ENCODE measurements around the gene NT5DC1. TPM values are rescaled to one million over a fixed set of nuclear protein-coding genes. Genes with fewer than 3 reads are reported as not detected.

NT5DC1 gene
- total RNA-seq, 2 donors from 2014 or later = 5.6 to 10.9 TPM

- TF ChIP-seq CTCF (IDR thresholded peaks at IDR 0.05) (no peak), POLR2A (IDR thresholded peaks at IDR 0.05) (no peak)
- intact Hi-C loops (cut with DNase I) = no loop called here
- ATAC-seq = no peak
- Histone ChIP-seq H3K4me1 (peaks cover 47% of the 10 kb centered on the region), H3K9me3 (no peaks in the 10 kb centered on the region), H3K27me3 (no peaks in the 10 kb centered on the region), H3K27ac (peak overlapping the region; percentile 66 to 91 (median 82)), H3K4me3 (peak overlapping the region in 1 of 2 donors; percentile 97), H3K36me3 (replicated peaks in 1 of 2; ENCODE audit: insufficient read depth in 1 of 2, low read depth in 2 of 2) (no peaks in the 10 kb centered on the region)
- WGBS, 2 donors = 9 to 18% methylated on average over 4 of the region's 4 CpGs
- DNase-seq = no peak
Observed at GRCh38 chr6:116254297-116255056, 153.8 kb downstream of the NT5DC1 start.

GRCh38 chr6:116255246-116255800 is 154.7 kb downstream of the NT5DC1 start:
- Histone ChIP-seq H3K4me3 (no peak overlapping the region), H3K27ac (peak overlapping the region in 1 of 4 donors; percentile 0), H3K9me3 (no peaks in the 10 kb centered on the region), H3K4me1 (peaks cover 40% of the 10 kb centered on the region), H3K27me3 (no peaks in the 10 kb centered on the region), H3K36me3 (replicated peaks in 1 of 2; ENCODE audit: insufficient read depth in 1 of 2, low read depth in 2 of 2) (no peaks in the 10 kb centered on the region)
- no peak for DNase-seq
- no peak for ATAC-seq
- WGBS, 2 donors = 9 to 18% methylated on average over 5 of the region's 5 CpGs
- intact Hi-C loops (cut with DNase I) = no loop called here
- TF ChIP-seq POLR2A (IDR thresholded peaks at IDR 0.05) = no peak
- no peak for TF ChIP-seq CTCF (IDR thresholded peaks at IDR 0.05)

GRCh38 chr6:116256694-116257093 is 156.0 kb downstream of the NT5DC1 start:
- DNase-seq = no peak
- intact Hi-C loops (cut with DNase I) = no loop called here
- Histone ChIP-seq H3K9me3 (no peaks in the 10 kb centered on the region), H3K27me3 (no peaks in the 10 kb centered on the region), H3K27ac (no peak overlapping the region), H3K4me1 (peaks cover 27% of the 10 kb centered on the region), H3K4me3 (no peak overlapping the region), H3K36me3 (replicated peaks in 1 of 2; ENCODE audit: insufficient read depth in 1 of 2, low read depth in 2 of 2) (no peaks in the 10 kb centered on the region)
- TF ChIP-seq POLR2A (IDR thresholded peaks at IDR 0.05) = no peak
- no peak for TF ChIP-seq CTCF (IDR thresholded peaks at IDR 0.05)
- no peak for ATAC-seq
- WGBS, 2 donors = 78 to 91% methylated on average over 1 of the region's 1 CpG

- H3K36me3 ChIP-seq (replicated peaks in 1 of 2; ENCODE audit: insufficient read depth in 1 of 2, low read depth in 2 of 2) = no peaks in the 10 kb centered on the region
- 50 to 85% methylated on average over 8 to 18 of the region's 18 CpGs for WGBS, 2 donors
- H3K4me3 ChIP-seq = no peak overlapping the region
- no peak overlapping the region for H3K27ac ChIP-seq
- intact Hi-C loops (cut with DNase I) = no loop called here
- H3K4me1 ChIP-seq = peaks cover 11% of the 10 kb centered on the region
- H3K9me3 ChIP-seq = no peaks in the 10 kb centered on the region
- TF ChIP-seq CTCF (IDR thresholded peaks at IDR 0.05) = no peak
- no peak for TF ChIP-seq POLR2A (IDR thresholded peaks at IDR 0.05)
- DNase-seq = no peak
- no peaks in the 10 kb centered on the region for H3K27me3 ChIP-seq
- ATAC-seq = no peak
Observed at GRCh38 chr6:116258520-116258919, 157.9 kb downstream of the NT5DC1 start.

All from body of pancreas (tissue), 4 donors.